ENCODE results near the gene SACS. TPM values are rescaled to one million over a fixed set of nuclear protein-coding genes. Genes with fewer than 3 reads are reported as not detected.

Gene SACS
- total RNA-seq, 2 donors from 2014 or later = 7.8 to 24.1 TPM

DNA sequence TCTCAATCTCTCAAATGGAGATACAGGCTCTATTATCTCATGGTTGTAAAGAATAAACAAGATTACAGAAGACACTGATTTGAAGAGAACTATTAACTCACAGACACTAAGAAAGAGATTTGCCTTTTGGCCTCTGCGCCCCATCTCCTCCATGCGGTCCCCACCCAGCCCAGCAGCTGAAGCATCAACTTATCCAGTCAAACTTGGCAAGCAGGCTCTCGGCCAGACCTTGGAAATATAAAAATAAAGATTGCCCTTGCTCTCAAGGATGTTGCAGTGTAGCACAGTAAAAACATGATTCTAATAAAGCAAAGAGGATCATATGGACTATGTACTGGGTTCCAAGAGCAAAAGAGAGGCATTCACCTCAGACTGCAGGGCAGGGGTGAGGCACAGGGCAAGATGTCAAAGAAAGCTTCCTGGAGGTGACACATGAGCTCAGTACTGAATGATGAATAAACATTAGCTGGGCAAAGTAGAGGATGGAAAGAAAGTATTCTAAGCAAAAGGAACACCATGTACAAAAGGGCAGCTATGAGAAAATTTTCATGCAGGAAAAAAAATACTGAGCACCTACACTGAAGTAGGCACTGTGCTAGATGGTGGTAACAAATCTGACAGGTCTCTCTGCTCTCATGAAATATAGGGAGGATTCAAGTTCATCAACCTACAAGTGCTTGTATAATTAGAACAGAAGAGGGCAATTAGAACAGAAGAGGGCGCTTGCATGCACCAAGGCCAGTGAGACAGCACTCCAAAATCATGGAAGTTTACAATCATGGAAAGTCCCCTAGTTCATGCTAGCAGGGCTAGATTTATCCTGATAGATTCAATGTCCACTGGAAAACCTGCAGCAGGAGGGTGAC is 85.0 kb downstream of the SACS start:
- H3K4me1 ChIP-seq (replicated peaks) = no peaks in the 10 kb centered on the region
- H3K36me3 ChIP-seq = no peaks in the 10 kb centered on the region
- intact Hi-C loops (cut with DNase I) = no loop called here
- no peaks in the 10 kb centered on the region for H3K27me3 ChIP-seq (replicated peaks; ENCODE audit: insufficient read depth)
- TF ChIP-seq POLR2AphosphoS5 (IDR thresholded peaks at IDR 0.05) (peak; percentile 5), POLR2A (IDR thresholded peaks at IDR 0.05) (no peak)
- TF ChIP-seq, protein P1, sequence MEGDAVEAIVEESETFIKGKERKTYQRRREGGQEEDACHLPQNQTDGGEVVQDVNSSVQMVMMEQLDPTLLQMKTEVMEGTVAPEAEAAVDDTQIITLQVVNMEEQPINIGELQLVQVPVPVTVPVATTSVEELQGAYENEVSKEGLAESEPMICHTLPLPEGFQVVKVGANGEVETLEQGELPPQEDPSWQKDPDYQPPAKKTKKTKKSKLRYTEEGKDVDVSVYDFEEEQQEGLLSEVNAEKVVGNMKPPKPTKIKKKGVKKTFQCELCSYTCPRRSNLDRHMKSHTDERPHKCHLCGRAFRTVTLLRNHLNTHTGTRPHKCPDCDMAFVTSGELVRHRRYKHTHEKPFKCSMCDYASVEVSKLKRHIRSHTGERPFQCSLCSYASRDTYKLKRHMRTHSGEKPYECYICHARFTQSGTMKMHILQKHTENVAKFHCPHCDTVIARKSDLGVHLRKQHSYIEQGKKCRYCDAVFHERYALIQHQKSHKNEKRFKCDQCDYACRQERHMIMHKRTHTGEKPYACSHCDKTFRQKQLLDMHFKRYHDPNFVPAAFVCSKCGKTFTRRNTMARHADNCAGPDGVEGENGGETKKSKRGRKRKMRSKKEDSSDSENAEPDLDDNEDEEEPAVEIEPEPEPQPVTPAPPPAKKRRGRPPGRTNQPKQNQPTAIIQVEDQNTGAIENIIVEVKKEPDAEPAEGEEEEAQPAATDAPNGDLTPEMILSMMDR (IDR thresholded peaks at IDR 0.05) = no peak
- no peak overlapping the region for H3K4me3 ChIP-seq
- no peaks in the 10 kb centered on the region for H3K9me3 ChIP-seq
- 88% methylated on average over 4 of the region's 4 CpGs for WGBS
- DNase-seq (ENCODE audit: low spot score) = no peak
- H3K27ac ChIP-seq = no peak overlapping the region

DNA sequence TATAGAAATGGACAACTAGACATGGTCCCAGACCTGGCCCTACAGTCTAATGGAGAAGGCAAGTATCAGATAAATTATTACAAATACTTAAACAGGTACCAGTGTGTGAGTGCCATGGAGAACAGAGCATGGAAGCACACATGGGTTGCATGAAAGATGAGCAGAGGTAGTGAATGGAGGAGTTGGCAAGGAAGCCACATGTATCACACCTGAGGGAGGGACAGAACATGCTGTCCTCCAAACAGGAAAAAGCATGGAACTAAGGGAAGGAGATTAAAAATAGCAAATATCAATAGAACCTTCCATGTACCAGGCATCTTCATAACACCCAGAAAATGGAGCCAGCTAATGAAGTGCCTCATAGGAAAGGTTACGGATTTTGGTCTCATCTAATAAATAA is 85.9 kb downstream of the SACS start:
- no peak overlapping the region for H3K27ac ChIP-seq
- H3K9me3 ChIP-seq = no peaks in the 10 kb centered on the region
- no peaks in the 10 kb centered on the region for H3K27me3 ChIP-seq (replicated peaks; ENCODE audit: insufficient read depth)
- no peaks in the 10 kb centered on the region for H3K4me1 ChIP-seq (replicated peaks)
- no peak overlapping the region for H3K4me3 ChIP-seq
- no peak for DNase-seq (ENCODE audit: low spot score)
- no peaks in the 10 kb centered on the region for H3K36me3 ChIP-seq
- intact Hi-C loops (cut with DNase I) = no loop called here
- TF ChIP-seq, protein P1 (IDR thresholded peaks at IDR 0.05) = no peak
- TF ChIP-seq POLR2A (IDR thresholded peaks at IDR 0.05) (no peak), POLR2AphosphoS5 (IDR thresholded peaks at IDR 0.05) (no peak)
- 93% methylated on average over 1 of the region's 1 CpG for WGBS

DNA sequence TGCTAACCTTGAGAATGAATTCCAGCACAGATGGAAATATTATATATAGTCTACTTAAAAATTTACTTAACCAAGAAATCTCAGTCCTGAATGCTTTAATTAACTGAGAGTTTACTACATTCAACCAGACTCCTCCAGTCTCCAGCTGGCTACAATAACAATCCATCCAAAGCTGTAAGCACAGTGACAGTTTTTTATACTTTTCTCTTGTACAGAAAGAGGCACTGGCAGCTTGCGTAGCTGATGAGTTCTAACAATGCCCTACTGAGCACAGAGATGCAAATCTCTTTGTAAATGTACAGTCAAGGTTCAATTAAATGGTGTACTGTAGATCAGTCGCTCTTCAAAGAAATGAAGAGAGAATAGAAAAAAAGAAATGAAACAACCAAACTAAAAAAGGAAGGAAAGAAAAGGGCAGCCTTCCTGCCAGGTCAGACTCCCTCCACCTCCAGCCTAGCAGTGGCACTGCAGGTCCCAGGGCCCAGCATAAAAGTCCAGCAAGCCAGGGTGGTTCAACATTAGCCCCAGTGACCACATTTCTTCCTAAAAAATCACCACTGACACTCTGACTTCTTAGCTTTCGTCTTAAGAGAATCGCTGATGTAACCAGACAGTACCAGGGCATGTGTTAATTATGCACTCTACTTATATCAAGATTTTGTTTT is 88.4 kb downstream of the SACS start:
- no peaks in the 10 kb centered on the region for H3K36me3 ChIP-seq
- intact Hi-C loops (cut with DNase I) = no loop called here
- no peaks in the 10 kb centered on the region for H3K9me3 ChIP-seq
- no peak overlapping the region for H3K27ac ChIP-seq
- H3K4me1 ChIP-seq (replicated peaks) = no peaks in the 10 kb centered on the region
- DNase-seq (ENCODE audit: low spot score) = no peak
- no peak overlapping the region for H3K4me3 ChIP-seq
- 64% methylated on average over 4 of the region's 4 CpGs for WGBS
- no peaks in the 10 kb centered on the region for H3K27me3 ChIP-seq (replicated peaks; ENCODE audit: insufficient read depth)
- TF ChIP-seq POLR2AphosphoS5 (IDR thresholded peaks at IDR 0.05) (no peak), POLR2A (IDR thresholded peaks at IDR 0.05) (no peak)
- TF ChIP-seq, protein P1 (IDR thresholded peaks at IDR 0.05) = no peak

DNA sequence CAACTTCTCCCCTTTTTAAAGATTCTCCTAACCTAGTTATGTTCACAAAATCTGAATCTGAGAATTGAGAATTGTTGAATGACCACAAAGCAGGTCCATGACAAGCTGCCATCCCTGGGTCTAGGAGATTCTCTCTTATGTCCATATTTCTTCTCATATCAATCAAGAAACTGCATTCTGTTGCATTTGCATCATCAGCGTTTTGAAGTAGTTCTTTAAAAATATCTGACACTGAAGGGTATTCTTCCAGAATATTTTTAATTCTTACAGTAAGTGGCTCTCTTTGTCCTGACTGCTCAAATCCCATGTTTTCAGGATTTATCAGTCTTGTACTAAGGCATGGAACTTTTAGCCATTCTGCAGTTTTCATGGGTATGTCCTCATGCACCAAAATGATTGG is 94.3 kb downstream of the SACS start:
- H3K27ac ChIP-seq = no peak overlapping the region
- no peaks in the 10 kb centered on the region for H3K36me3 ChIP-seq
- H3K4me1 ChIP-seq (replicated peaks) = no peaks in the 10 kb centered on the region
- intact Hi-C loops (cut with DNase I) = no loop called here
- H3K9me3 ChIP-seq = no peaks in the 10 kb centered on the region
- 92% methylated on average over 1 of the region's 1 CpG for WGBS
- TF ChIP-seq POLR2A (IDR thresholded peaks at IDR 0.05) (no peak), POLR2AphosphoS5 (IDR thresholded peaks at IDR 0.05) (no peak)
- TF ChIP-seq, protein P1 (IDR thresholded peaks at IDR 0.05) = no peak
- H3K4me3 ChIP-seq = no peak overlapping the region
- no peak for DNase-seq (ENCODE audit: low spot score)
- no peaks in the 10 kb centered on the region for H3K27me3 ChIP-seq (replicated peaks; ENCODE audit: insufficient read depth)

Measured in prostate gland (tissue), 2 donors.